HG03575 (cell line): ENCODE measurements around the gene EML4.
"Not testable (repeated sequence)": the region's sequence is repeated elsewhere in the genome, so short reads cannot be mapped to it uniquely, and the experiment has no call there.

Experiments used
- ATAC-seq: cut with Tn5 transposase; IDR thresholded peaks from one replicate; pipeline ENCODE4 v1.9.1; 2021; ENCODE audit not compliant: unreplicated experiment, insufficient number of reproducible peaks, low FRiP score; ENCODE audit errors: extremely low read depth

EML4 gene

GRCh38 chr2:42336361-42336965, 167.3 kb downstream of the EML4 start:
- ATAC-seq, result no peak

- no peak for ATAC-seq
Observed at GRCh38 chr2:42337356-42337820, 168.2 kb downstream of the EML4 start.

DNA sequence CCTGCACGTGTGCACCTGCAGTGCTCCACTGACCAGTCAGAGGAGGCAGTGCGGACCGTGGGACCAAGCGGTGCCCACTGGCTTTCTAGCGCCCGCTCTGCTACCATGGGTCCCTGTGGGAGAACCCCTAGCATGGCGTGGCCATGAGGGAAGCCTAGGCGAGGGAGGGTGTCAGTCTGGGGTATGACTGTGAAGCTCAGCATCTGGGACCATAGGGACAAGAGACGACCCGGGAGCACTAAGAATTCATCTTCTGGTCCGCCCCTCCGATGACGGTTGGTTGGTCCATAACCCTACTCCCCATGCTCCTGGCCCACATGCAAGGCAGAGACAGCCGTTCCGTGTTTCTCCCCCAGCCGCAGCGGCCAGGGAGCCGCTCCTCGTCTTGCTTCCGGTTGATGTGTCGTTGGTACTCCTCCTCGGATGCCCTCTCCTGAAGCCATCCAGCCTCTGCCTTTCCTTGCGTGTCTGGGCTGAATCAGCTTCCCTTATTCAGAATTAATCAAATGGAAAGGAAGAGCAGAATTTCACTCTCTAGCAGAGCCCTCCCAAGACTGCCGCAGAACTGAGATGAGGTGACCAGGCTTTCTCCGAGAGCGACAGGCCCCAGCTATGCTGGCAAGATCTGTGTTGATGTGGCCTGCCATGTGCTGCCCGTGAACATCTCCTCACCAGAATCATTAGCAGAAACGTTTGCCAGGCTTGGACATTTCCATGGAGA, 168.9 kb downstream of the EML4 start:
- no peak for ATAC-seq

DNA sequence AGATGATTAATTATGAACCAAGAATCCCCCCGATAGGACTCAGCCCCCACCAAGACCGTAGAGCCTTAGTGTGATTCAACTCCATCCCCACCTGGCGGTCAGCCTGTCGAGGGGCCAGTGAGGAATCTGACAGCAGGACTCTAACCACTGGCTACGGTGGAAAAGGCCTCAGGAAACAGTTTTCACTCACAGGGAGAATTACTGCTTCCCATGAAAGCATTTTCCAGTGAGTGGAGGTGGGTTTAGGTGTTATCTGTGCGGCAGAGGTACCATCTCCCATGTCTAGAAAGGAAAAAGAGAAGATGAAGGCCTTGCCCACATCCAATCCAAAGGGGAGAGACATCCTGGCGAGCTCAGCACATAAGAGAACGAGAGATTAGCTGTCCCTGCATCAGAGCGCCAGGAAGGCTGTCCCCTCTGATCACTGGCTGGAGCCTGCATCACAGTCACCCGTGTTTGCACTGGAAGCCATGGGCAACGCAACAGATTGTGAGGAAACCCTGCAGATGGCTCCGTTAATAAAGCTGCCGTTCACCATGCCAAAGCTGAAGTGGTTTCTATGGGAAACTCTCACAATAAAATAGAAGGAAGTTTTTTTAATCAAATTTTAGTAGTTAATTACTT, 169.5 kb downstream of the EML4 start:
- no peak for ATAC-seq

DNA sequence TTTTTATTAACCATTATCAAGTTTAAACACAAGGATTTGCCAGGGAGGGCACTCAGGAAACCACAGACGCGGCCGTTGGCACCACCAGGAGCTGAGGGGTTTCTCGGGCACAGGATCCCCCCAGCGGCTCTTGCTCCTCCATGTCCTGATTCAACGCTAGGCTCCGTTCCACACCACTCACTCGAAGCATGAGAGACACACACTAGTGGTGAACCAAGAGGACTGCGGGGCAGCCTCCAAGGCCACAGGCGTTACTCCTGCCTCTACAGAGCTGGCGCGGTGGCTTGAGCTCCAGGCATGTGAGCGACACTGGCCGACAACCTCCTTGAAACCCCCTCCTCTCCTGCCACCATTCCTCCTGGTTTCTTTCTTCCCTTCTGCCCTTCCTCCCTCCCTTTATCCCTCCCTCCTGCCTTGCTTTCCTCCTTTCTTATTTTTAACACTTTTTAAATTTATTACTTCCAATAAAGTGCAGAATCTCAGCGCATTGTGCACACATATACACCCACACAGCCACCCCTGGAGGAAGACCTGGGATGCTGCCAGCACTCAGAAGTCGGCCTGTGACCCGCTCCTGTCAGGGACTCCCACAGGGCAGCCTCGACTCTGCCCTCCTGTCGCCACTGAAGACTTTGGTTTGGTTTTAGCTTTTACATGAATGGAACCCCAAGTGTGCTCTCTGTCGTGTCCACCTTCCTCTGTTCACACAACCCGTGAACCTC, 170.2 kb downstream of the EML4 start:
- no peak for ATAC-seq

DNA sequence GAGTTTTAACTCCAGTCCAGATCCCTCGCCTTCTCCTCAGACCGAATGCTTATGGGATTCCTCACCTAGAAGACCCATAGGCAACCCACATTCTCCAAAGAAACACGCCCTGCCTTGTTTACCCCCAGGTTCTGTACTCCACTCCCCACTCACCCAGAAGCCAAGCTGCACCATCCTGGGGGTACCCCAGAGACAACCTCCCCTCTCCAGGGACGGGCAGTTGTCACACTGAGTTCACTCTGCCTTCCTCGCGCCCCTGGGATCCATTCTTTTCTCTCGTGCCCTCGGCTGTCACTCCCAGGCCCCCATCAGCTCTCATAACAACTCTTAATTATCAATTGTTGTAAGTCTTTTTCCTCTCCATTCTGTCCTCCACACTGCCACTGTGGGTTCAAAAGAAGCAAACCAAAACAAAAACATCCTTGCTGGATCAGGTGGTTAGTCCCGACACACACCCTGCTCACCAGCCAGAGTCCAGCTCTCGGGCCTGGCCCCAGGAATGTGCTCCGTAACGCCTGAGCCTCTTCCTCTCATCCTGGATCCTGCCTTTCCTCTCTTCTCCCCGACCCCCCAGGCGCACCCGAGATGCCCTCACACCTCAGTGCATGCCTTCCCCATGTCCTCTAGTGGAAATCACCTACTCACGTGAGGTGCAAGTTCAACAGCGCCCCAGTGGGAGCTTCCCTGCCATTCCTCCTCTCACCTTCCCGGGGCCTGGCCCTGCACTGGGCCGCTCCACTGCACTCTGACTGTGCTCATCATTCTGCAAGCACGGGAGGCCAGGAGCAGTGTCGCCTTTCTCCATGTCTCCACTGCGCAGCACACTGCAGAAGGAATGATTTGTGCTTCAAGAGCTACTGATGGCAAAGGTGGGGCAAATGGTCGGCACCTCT, 171.1 kb downstream of the EML4 start:
- no peak for ATAC-seq

- ATAC-seq, result no peak
Observed at GRCh38 chr2:42340938-42341636, 171.9 kb downstream of the EML4 start.

- ATAC-seq, result no peak
Observed at GRCh38 chr2:42342061-42342794, 173.1 kb downstream of the EML4 start.

DNA sequence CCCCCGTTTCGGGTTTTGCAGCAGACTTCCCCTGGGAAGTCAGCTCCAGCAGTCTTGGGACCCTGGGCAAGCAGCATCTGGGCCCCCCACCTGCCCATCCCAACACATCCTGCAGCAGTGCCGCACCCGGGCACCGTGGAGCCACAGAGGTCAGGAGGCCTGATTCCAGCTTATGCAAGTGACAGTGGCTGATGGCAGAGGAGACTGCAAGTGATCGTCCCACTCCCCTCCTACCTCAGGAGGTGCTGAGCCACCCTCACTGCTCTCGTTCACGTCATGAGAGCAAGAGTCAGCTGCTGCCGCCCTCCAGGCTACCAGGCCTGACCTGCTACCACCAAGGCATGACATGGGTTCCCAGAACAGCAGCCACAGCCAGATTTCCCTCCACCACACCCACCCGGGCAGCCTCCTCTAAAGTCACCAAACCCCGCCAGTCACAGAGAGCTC, 173.7 kb downstream of the EML4 start:
- ATAC-seq, result no peak

- ATAC-seq, result no peak
Observed at GRCh38 chr2:42345986-42346385, 176.8 kb downstream of the EML4 start.

DNA sequence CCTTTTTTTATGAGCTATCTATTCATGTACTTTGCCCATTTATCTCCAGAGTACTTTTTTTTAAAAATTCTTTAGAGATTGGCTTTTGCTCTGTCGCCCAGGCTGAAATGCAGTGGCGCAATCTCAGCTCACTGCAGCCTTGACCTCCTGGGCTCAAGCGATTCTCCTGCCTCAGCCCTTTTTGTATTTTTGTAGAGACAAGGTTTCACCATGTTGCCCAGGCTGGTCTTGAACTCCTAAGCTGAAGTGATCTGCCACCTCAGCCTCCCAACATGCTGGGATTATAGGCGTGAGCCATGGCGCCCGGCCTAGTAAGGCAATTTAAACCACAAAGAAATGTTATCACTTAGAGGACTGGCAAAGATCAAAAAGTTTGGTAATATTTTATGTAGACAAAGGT, 177.7 kb downstream of the EML4 start:
- not testable (repeated sequence) for ATAC-seq

DNA sequence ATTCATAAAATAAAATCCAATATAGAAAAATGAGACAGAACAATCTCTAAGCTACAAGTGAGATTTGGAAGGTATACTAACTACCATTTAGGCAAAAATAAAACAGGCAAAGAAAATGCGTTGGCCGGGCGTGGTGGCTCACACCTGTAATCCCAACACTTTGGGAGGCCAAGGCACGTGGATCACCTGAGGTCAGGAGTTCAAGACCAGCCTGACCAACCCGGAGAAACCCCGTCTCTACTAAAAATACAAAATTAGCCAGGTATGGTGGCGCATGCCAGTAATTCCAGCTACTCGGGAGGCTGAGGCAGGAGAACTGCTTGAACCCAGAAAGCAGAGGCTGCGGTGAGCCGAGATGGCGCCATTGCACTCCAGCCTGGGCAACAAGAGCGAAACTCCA, 178.4 kb downstream of the EML4 start:
- ATAC-seq, result not testable (repeated sequence)

DNA sequence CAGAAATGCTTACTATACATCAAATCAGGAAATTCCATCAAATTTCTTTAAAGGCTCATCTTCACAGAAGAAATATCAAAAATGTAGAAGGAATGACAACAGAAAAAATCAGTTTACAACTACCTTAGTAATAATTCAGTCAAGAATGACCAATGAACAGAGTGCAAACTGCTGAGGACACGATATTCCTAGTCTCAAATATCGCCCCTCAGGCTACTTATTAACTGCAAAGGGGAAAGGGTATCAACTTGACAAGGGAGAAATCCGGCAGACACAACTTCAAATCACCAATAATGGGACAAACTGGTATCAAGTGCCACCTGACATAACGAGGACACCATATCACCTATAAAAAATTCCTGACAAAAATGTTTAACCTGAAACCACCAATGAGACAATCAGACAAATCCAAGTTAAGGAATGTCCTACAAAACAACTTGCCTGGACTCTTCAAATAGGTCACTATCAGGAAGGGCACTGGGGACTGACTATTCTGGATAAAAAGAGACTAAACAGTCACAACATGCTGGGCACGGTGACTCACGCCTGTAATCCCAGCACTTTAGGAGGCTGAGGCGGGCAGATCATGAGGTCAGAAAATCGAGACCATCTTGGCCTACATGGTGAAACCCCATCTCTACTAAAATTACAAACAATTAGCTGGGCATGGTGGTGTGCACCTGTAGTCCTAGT, 179.1 kb downstream of the EML4 start:
- no peak for ATAC-seq

GRCh38 chr2:42350434-42351063, 181.4 kb downstream of the EML4 start:
- no peak for ATAC-seq

DNA sequence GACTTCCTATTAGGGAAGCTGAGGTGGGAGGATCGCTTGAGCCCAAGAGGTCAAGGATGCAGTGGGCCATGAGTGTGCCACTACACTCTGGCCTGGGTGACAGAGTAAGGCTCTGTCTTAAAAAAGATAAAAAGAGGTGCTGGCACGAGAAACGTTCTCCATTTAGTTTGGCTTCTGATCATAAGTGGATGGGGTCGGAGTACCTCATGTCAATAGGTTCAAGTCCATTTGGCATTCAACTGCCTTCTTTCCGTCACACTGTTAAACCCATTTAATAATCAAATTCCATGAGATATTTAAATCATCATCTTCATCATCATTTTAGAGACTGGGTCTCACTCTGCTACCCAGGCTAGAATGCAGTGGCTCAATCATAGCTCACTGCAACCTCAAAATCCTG, 182.7 kb downstream of the EML4 start:
- no peak for ATAC-seq

GRCh38 chr2:42353792-42354429, 184.8 kb downstream of the EML4 start:
- ATAC-seq, result no peak
